Brain microvascular endothelial cell (primary cell): ENCODE data around the gene NEDD4.

ENCODE experiments used
- DNase-seq: peaks from one replicate; pipeline ENCODE4 v3.0.0-alpha.2; 2020
- H3K27ac ChIP-seq: fragments of 250-450 bp; sonication (Bioruptor Pico); 2 replicates; pipeline ENCODE4 v1.5.1; 2020; ENCODE audit warnings: mild to moderate bottlenecking, moderate library complexity
- H3K27me3 ChIP-seq: fragments of 250-450 bp; sonication (Bioruptor Pico); replicated peaks from 2 replicates; pipeline ENCODE4 v1.5.1; 2020; ENCODE audit warnings: mild to moderate bottlenecking
- H3K36me3 ChIP-seq: fragments of 250-450 bp; sonication (Bioruptor Pico); replicated peaks from 2 replicates; pipeline ENCODE4 v1.5.1; 2020; ENCODE audit warnings: mild to moderate bottlenecking
- H3K4me3 ChIP-seq: 2 replicates; pipeline ENCODE4 v1.5.1; 2011; ENCODE audit warnings: low read depth, mild to moderate bottlenecking, control low read depth, low read length, moderate library complexity
- in situ Hi-C: cut with HindIII; loops from 2 replicates; pipeline ENCODE4 v1.10.0; 2017; ENCODE audit warnings: low sequenced_read_pairs, low pct_ligation_motif_present
- TF ChIP-seq, protein P1 (sequence below): IDR thresholded peaks from 2 replicates; pipeline ENCODE4 v1.5.1; 2011; ENCODE audit warnings: low read depth, mild to moderate bottlenecking, moderate library complexity, low read length, control low read depth, inconsistent platforms; ENCODE audit errors: missing control alignments

The NEDD4 gene

DNA sequence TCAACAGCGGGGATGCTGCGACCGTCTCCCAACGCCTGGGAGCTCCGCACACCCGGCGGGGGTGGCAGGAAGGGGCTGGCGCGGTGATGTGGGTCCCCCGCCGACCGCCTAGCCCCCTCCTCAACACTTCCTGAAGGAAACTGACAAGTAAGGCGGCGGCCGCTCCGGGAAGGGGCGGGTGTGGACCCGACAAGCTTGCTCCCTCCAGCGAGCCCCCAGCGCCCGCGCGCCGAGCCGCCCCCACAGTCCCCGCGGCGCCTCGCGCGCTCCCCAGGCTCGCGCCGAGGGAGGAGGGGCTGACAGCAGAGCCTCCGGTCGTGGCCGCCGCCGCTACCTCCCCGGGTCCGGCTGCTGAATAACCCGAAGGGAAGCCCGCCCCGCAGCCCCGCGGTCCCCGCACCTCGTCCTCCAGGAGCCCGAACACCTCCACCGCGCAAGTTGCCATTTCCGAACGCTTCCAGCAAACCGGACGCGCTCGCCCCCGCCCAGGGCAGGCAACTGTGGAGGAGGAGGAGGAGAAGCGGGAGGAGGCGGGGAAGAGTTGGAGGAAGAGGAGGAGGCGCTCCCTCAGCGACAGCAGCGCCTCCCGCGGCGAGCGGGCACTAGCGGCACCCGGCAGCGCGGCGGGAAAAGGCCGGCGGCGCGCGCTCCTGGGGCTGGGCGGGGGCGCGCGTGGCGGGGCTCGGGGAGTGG, at the start of gene NEDD4:
Gene NEDD4 (minus strand): TSS at position 502 of the 693 bp plus-strand sequence. CDS start 57 bp downstream, at position 445.
- in situ Hi-C loops = no loop called here
- Histone ChIP-seq H3K4me3 (peak within 1 kb of the TSS; percentile 82), H3K27me3 (no peaks in the 10 kb centered on the region), H3K27ac (peak within 1 kb of the TSS; percentile 74), H3K36me3 (no peaks in the 10 kb centered on the region)
- TF ChIP-seq, protein P1, sequence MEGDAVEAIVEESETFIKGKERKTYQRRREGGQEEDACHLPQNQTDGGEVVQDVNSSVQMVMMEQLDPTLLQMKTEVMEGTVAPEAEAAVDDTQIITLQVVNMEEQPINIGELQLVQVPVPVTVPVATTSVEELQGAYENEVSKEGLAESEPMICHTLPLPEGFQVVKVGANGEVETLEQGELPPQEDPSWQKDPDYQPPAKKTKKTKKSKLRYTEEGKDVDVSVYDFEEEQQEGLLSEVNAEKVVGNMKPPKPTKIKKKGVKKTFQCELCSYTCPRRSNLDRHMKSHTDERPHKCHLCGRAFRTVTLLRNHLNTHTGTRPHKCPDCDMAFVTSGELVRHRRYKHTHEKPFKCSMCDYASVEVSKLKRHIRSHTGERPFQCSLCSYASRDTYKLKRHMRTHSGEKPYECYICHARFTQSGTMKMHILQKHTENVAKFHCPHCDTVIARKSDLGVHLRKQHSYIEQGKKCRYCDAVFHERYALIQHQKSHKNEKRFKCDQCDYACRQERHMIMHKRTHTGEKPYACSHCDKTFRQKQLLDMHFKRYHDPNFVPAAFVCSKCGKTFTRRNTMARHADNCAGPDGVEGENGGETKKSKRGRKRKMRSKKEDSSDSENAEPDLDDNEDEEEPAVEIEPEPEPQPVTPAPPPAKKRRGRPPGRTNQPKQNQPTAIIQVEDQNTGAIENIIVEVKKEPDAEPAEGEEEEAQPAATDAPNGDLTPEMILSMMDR = peak; percentile 61
- peak; percentile 84 for DNase-seq

DNA sequence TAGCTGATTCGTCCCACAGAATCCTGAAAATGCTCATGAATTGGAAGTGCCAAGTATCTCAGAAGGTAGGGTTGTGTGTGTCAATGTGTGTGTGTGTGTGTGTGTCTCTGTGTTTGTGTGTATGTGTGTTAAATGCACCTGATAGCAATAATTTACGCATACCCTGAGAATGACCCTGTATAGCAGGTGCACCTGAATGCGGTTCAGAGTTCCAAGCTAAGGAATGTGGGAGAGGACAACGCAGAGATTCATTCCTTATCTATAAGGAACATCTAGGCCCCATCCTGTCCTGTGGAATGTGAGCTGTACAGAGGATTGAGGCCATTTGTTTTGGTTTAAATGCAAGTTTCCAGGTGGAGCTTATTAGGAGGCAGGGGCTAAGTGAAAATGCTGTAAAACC, 49.1 kb upstream of the NEDD4 start:
- Histone ChIP-seq H3K27me3 (no peaks in the 10 kb centered on the region), H3K36me3 (no peaks in the 10 kb centered on the region), H3K27ac (no peak overlapping the region), H3K4me3 (no peak overlapping the region)
- no peak for DNase-seq
- TF ChIP-seq, protein P1 = no peak
- in situ Hi-C loops = no loop called here

DNA sequence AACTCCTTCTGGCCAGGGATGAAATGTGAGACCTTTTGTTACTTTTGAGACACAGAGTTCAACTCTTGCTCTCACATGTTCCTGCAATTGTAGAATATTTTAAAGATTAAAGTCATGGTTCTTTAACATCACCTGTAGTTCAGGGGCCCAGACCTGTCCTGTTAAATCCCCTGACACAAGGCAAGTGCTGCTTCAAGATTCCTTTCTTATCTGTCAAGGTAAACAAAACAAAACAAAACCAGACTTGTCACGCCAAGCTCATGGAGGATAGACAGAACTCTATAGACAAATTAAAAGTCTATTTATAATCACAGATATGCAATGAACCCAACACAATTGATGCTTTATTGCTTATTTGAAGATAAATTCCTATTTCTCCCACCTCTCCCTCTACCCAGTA, 48.6 kb upstream of the NEDD4 start:
- in situ Hi-C loops = no loop called here
- no peak overlapping the region for H3K27ac ChIP-seq
- no peak overlapping the region for H3K4me3 ChIP-seq
- H3K27me3 ChIP-seq = no peaks in the 10 kb centered on the region
- TF ChIP-seq, protein P1 = no peak
- no peaks in the 10 kb centered on the region for H3K36me3 ChIP-seq
- DNase-seq = no peak

DNA sequence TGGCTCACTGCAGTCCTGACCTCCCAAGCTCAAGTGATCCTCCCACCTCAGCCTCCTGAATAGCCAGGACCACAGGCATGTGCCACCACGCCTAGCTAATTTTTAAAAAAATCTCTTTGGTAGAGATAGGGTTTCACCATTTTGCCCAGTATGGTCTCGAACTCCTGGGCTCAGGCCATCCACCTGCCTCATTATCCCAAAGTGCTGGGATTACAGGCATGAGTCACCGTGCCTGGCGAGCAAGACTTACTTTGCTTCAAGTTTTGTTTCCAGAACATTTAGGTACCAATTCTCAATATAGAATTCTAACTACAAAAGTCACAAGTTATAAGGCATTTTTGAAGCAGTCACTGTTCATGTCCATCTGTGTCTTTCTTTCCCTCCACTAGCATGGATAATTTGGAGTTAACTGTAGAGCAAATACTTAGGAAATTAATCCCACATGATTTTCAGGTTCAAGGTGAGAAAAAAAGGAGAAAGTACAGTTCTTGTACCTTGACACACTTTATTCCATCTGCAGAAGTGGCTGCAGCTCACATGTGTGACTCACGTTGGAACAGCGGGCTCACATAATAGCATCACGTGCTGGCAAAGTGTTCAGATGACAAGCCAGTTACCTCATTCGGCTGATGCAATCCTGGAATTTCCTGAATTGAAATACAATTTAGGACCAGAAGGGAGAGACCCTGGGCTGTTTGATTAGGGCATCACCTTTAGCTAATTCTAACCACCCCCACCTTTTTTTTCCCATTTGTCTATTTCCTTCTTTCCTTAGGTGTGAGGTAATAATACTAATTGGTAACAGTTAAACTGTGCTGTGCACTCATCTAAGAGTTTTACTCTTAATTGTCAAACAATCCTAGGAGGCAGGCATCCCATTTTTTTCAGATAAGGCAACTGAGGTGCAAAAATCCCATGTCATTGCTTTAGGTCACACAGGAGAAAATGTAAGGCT, 46.9 kb upstream of the NEDD4 start:
- in situ Hi-C loops = no loop called here
- TF ChIP-seq, protein P1 = no peak
- peak; percentile 94 for DNase-seq
- Histone ChIP-seq H3K4me3 (no peak overlapping the region), H3K27ac (peak overlapping the region; percentile 79), H3K36me3 (no peaks in the 10 kb centered on the region), H3K27me3 (no peaks in the 10 kb centered on the region)

DNA sequence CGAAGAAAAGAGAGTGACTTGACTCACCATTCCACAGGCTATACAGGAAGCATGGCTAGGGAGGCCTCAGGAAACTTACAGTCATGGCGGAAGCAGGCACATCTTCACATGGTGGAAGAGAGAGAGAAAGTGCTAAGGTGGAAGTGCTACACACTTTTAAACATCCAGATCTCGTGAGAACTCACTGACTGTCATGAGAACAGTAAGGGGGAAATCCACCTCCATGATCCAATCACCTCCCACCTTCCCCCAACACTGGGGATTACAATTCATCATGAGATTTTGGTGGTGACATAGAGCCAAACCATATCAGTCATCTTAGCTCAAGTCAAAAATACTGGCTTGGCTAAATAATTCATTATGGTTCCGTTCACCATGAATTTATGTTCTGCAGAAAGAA, 45.3 kb upstream of the NEDD4 start:
- DNase-seq = no peak
- in situ Hi-C loops = no loop called here
- Histone ChIP-seq H3K36me3 (no peaks in the 10 kb centered on the region), H3K27ac (no peak overlapping the region), H3K27me3 (no peaks in the 10 kb centered on the region), H3K4me3 (no peak overlapping the region)
- TF ChIP-seq, protein P1 = no peak
